ENCODE results near the gene GSTM1.
"Not testable (repeated sequence)": the region's sequence is repeated elsewhere in the genome, so short reads cannot be mapped to it uniquely, and the experiment has no call there.

Gene GSTM1

GRCh38 chr1:109660691-109661026 is 27.0 kb upstream of the GSTM1 start:
- DNase-seq: not testable (repeated sequence)

DNA sequence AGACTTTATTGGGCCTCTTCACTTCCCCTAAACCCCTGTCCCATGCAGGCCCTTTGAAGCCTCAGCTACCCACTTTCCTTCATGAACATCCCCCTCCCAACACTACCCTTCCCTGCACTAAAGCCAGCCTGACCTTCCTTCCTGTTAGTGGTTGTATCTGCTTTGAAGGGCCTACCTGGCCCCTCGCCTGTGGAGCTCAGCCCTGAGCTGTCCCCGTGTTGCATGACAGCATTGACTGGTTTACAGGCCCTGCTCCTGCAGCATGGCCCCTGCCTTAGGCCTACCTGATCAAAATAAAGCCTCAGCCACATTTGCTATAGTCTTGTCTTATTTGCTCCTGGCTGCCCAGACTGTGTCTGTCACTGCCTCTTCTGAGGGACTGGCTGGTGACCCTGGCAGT is 26.2 kb upstream of the GSTM1 start:
- no peak for DNase-seq

GRCh38 chr1:109664671-109665070 is 22.9 kb upstream of the GSTM1 start:
- no peak for DNase-seq

GRCh38 chr1:109667452-109668122 is 20.0 kb upstream of the GSTM1 start, which contains the start of gene GSTM2:
Gene GSTM2 (plus strand): TSS chr1:109668057. CDS start chr1:109668116, 59 bp downstream.
- DNase-seq: peak; percentile 54

- DNase-seq: no peak
These were observed 19.4 kb upstream of the GSTM1 start for GRCh38 chr1:109668123-109668775.

- DNase-seq: no peak
These were observed 18.2 kb upstream of the GSTM1 start for GRCh38 chr1:109669246-109669948.

DNA sequence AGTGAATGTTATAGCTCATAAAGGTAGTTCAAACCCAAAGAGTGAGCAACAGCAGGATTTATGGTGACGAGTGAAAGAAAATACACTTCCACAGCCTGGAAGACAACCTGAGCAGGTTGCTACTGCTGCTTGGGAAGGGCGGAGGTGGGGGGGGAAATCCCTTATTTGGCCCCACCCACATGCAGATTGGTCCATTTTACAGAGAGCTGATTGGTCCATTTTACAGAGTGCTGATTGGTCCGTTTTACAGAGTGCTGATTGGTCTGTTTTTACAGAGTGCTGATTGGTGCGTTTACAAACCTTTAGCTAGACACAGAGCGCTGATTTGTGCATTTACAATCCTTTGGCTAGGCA is 17.7 kb upstream of the GSTM1 start:
- not testable (repeated sequence) for DNase-seq

- DNase-seq: no peak
These were observed 16.6 kb upstream of the GSTM1 start for GRCh38 chr1:109671067-109671466.

DNA sequence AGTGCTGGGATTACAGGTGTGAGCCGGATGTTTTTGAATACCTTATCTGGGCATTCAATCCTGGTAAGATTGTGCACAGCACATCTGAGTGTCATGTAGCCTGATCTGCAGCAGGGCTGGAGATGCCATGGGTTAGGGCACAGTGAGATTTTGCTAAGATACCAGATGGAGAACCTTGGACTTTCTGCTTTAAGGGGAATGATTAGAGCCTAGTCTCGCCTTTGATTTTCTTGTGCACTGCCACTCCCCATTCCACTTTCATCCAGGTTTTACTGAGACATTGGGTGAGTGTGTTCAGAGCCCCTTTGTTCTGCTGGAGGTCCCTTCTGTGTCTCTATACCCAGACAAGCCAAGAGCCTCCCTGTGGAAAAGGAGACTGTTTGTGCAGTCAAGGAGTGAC is 13.8 kb upstream of the GSTM1 start:
- not testable (repeated sequence) for DNase-seq

- DNase-seq: not testable (repeated sequence)
These were observed 10.8 kb upstream of the GSTM1 start for GRCh38 chr1:109676683-109677381.

GRCh38 chr1:109677459-109677858 is 10.2 kb upstream of the GSTM1 start:
- DNase-seq: no peak

DNA sequence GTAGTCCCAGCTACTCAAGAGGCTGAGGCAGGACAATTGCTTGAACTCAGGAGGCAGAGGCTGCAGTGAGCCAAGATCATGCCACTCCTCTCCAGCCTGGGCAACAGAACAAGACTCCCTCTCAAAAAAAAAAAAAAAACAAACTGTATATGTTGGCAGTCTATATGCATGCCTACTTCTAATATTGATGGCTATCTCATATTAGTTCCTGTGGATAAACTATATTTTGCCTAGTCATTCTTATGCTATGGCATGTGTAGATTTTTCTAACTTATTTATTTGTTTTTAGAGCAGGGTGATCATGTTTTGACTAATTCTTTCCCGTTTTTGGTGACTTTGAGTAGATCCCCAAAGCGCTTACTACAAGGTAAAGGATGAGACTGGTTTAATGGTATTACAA is 9.0 kb upstream of the GSTM1 start:
- not testable (repeated sequence) for DNase-seq

GRCh38 chr1:109684777-109685176 is 2.8 kb upstream of the GSTM1 start:
- DNase-seq: not testable (repeated sequence)

GRCh38 chr1:109685399-109685798 is 2.2 kb upstream of the GSTM1 start:
- not testable (repeated sequence) for DNase-seq

DNA sequence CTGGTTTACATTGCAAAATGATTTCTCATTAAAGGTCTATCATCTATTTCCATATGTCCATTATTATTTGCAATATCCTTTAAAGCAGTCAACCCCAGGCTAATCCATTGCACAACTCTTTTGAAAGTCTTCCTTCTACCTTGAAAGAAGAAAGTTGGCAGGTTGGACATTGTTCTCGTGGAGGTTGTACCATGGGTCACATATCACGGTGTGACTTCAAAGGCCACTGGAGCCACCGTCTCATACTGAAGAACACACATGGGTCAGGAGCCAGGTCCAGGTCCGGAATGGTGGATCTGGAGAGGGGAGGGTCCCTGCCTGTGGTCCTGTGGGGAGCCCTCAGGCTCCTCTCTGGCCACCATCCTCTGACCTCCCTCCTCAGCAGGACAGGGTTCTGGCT is 1.7 kb upstream of the GSTM1 start:
- not testable (repeated sequence) for DNase-seq

GRCh38 chr1:109687109-109687508 is 508 bp upstream of the GSTM1 start:
- DNase-seq: not testable (repeated sequence)

DNA sequence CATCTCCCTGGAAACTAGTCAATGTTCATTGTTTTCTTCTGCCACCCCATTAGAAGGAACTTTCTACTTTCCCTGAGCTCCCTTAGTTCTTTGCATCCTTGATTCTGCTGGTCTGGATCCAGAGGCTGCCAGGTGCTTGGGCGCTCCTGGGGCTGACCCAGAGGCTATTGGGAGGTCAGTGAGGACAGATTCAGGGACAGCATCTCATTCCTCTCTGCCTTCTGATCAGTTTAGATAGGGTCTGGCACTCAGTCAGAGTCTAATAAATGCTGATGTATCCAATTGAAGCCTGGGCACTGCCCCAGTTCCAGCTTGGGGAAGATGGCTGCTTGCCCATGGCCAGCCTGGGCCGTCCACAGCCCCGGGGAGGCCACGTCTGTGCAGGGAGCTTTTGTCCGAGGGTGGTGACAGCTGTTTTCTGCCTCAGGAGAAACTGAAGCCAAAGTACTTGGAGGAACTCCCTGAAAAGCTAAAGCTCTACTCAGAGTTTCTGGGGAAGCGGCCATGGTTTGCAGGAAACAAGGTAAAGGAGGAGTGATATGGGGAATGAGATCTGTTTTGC is 2.3 kb downstream of the GSTM1 start:
- no peak for DNase-seq

DNA sequence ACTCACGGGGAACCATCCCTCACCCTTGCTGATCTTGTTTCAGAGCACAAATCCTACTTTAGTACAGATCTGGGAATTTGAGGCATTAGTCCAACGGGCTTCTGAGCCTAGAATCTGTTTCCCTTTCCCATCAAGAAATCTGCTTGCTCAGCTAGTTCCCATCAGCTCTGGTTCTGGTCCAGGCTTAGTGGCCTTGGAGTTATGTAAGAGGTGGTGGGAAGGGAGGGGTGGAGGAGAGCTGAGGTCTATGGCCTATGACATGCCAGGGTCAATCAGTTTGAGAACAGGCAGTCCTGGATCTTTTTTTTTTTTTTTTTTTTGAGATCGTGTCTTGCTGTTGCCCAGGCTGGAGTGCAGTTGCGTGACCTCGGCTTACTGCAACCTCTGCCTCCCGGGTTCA is 4.1 kb downstream of the GSTM1 start:
- no peak for DNase-seq

DNA sequence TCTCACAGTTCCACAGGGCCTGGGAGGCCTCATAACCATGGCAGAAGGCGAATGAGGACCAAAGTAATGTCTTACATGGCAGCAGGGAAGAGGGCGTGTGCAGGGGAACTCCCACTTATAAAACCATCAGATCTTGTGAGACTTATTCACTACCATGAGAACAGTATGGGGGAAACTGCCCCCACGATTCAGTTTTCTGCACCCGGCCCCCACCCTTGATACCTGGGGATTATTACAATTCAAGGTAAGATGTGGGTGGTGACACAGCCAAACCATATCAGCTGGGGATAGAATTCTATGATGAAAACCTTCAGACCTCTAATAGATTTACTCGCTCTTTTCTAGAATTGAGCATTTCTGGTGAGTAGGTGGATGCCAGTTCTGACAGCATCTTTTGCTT is 6.8 kb downstream of the GSTM1 start:
- not testable (repeated sequence) for DNase-seq

DNA sequence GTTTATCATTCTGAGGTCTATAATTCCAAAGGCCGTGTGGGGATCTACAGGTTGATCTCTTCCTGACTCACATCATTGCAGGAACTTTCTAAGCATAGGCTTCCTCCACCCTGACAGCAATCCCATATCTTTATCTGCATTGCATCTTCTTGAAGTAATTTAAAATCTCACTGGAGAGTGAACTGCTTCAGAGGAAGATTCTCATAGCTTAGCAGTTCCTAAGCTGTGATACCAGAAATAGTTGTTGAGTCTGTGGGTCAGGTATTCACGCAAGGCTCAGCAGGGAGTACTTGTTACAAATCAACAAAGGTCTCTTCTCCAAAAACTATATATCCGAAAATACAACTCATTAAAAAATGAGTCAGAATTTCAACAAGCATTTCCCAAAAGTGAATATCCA is 7.5 kb downstream of the GSTM1 start:
- not testable (repeated sequence) for DNase-seq

GRCh38 chr1:109697066-109697465 is 9.4 kb downstream of the GSTM1 start:
- no peak for DNase-seq

- DNase-seq: not testable (repeated sequence)
These were observed 10.2 kb downstream of the GSTM1 start for GRCh38 chr1:109697861-109698260.

DNA sequence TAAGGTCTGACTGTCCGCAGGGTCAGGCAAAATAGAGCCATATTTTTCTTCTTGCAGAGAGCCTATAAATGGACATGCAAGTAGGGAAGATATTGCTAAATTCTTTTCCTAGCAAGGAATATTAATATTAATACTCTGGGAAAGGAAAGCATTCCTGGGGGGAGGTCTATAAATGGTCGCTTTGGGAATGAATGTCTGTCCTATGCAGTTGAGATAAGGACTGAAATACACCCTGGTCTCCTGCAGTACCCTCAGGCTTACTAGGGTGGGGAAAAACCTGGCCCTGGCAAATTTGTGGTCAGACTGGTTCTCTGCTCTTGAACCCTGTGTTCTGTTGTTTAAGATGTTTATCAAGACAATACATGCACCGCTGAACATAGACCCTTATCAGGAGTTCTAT is 15.3 kb downstream of the GSTM1 start:
- DNase-seq: not testable (repeated sequence)

All from NCI-H1105 treated with DMSO at 0.1 percent for 48 hours (cell line).